ENCODE measurements around the gene ARL11.
A peak's percentile ranks its signal among the peaks of the same experiment; 100 is the strongest.
"Not testable (repeated sequence)": the region's sequence is repeated elsewhere in the genome, so short reads cannot be mapped to it uniquely, and the experiment has no call there.

The ARL11 gene

DNA sequence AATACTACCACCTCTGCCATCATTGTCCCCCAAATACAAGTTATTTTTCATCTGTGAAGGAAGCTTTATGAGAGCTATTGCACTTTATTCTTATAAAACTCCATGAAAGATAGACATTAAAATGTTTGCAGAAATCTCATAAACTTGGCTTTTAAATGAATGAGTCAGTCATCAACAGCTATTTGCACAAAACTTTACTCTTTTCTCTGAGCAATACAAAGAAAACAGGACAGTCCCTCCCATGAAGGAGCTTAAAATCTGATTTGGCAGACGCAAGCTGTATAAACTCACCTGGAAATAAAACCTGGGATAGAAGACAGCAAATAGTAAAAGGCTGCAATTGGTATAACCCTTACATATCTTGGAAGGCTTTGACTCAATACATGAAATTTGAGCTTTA is 26.3 kb upstream of the ARL11 start:
- TF ChIP-seq CTCF (IDR thresholded peaks at IDR 0.05; ENCODE audit: insufficient read depth, low read length, poor library complexity, severe bottlenecking): no peak
- H3K27me3 ChIP-seq (replicated peaks; ENCODE audit: control insufficient read depth, insufficient read depth, low read length): no peaks in the 10 kb centered on the region
- H3K36me3 ChIP-seq (ENCODE audit: control insufficient read depth, insufficient read depth, low read length): no peaks in the 10 kb centered on the region
- no peak overlapping the region for H3K4me3 ChIP-seq (replicated peaks; ENCODE audit: low read depth, low read length)
- no peak for DNase-seq (ENCODE audit: extremely low read depth, insufficient read length)

DNA sequence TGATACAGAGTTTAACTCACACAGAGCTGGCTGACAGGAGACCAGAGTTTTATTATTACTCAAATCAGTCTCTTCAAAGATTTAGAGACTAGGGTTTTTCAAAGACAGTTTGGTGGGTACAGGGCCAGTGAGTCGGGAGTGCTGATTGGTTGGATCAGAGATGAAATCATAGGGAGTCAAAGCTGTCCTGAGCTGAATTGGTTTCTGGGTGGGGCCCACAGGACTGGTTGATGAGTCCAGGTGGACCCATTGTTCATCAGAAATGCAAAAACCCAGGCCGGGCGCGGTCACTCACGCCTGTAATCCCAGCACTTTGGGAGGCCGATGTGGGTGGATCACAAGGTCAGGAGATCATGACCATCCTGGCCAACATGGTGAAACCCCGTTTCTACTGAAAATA is 25.7 kb upstream of the ARL11 start:
- not testable (repeated sequence) for H3K27me3 ChIP-seq (replicated peaks; ENCODE audit: control insufficient read depth, insufficient read depth, low read length); DNase-seq (ENCODE audit: extremely low read depth, insufficient read length)

DNA sequence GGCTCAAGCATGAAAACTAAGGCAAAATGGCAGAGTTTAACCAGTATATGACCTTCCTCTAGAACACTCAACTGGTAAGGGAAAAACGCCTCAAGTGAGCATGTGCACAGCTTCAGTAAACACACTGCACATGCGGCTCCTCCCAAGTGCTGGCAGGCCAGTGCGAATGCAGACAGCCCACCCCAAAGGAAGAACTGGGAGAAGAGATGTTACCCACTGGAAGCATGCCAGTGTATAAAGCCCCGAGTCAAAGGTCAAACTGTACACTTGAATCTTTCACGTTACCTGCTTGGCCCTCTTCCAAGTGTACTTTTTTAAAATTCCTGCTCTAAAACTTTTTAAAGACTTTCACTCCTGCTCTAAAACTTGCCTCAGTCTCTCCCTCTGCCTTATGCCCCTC is 23.7 kb upstream of the ARL11 start:
- no peaks in the 10 kb centered on the region for H3K27me3 ChIP-seq (replicated peaks; ENCODE audit: control insufficient read depth, insufficient read depth, low read length)
- no peak overlapping the region for H3K4me3 ChIP-seq (replicated peaks; ENCODE audit: low read depth, low read length)
- no peak for TF ChIP-seq CTCF (IDR thresholded peaks at IDR 0.05; ENCODE audit: insufficient read depth, low read length, poor library complexity, severe bottlenecking)
- DNase-seq (ENCODE audit: extremely low read depth, insufficient read length): no peak
- no peaks in the 10 kb centered on the region for H3K36me3 ChIP-seq (ENCODE audit: control insufficient read depth, insufficient read depth, low read length)

More for the DNA sequence above, 25.7 kb upstream of the ARL11 start:
- not testable (repeated sequence) for H3K36me3 ChIP-seq (ENCODE audit: control insufficient read depth, insufficient read depth, low read length); H3K4me3 ChIP-seq (replicated peaks; ENCODE audit: low read depth, low read length)

- peak overlapping the region; percentile 52 for H3K4me3 ChIP-seq (replicated peaks; ENCODE audit: low read depth, low read length)
- no peaks in the 10 kb centered on the region for H3K27me3 ChIP-seq (replicated peaks; ENCODE audit: control insufficient read depth, insufficient read depth, low read length)
- no peaks in the 10 kb centered on the region for H3K36me3 ChIP-seq (ENCODE audit: control insufficient read depth, insufficient read depth, low read length)
- DNase-seq (ENCODE audit: extremely low read depth, insufficient read length): peak; percentile 34
- peak; percentile 79 for TF ChIP-seq CTCF (IDR thresholded peaks at IDR 0.05; ENCODE audit: insufficient read depth, low read length, poor library complexity, severe bottlenecking)
These were observed 21.3 kb upstream of the ARL11 start for GRCh38 chr13:49606747-49607648.

DNA sequence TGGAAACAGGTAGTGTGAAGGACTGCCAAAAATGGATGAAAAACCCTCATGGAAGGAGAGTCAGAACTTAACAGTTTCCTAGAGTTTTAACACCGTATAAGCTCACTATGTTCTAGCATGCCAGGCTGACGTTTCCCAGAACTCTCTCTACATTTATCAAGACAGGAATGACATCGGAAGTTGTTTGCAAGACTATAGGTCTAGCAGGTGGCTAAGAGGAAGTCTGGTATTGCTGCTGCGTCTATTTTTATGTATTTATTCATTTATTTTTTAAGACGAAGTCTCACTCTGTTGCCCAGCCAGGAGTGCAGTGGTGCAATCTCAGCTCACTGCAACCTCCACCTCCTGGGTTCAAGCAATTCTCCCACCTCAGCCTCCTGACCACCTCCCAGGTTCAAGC is 20.5 kb upstream of the ARL11 start:
- no peaks in the 10 kb centered on the region for H3K27me3 ChIP-seq (replicated peaks; ENCODE audit: control insufficient read depth, insufficient read depth, low read length)
- TF ChIP-seq CTCF (IDR thresholded peaks at IDR 0.05; ENCODE audit: insufficient read depth, low read length, poor library complexity, severe bottlenecking): no peak
- H3K4me3 ChIP-seq (replicated peaks; ENCODE audit: low read depth, low read length): no peak overlapping the region
- DNase-seq (ENCODE audit: extremely low read depth, insufficient read length): no peak
- no peaks in the 10 kb centered on the region for H3K36me3 ChIP-seq (ENCODE audit: control insufficient read depth, insufficient read depth, low read length)

- H3K27me3 ChIP-seq (replicated peaks; ENCODE audit: control insufficient read depth, insufficient read depth, low read length): no peaks in the 10 kb centered on the region
- no peak for DNase-seq (ENCODE audit: extremely low read depth, insufficient read length)
- no peaks in the 10 kb centered on the region for H3K36me3 ChIP-seq (ENCODE audit: control insufficient read depth, insufficient read depth, low read length)
- no peak for TF ChIP-seq CTCF (IDR thresholded peaks at IDR 0.05; ENCODE audit: insufficient read depth, low read length, poor library complexity, severe bottlenecking)
- no peak overlapping the region for H3K4me3 ChIP-seq (replicated peaks; ENCODE audit: low read depth, low read length)
These were observed 19.5 kb upstream of the ARL11 start for GRCh38 chr13:49608651-49609331.
